ENCODE measurements around the gene CORO7. TPM values are rescaled to one million over a fixed set of nuclear protein-coding genes. Genes with fewer than 3 reads are reported as not detected.

CORO7 gene
- total and polyA plus RNA-seq, 9 of the 15 experiments (the other 6 are each of a cell fraction or from before 2014, with no cell fraction given) = 0.45 to 77.2 (median 18.7) TPM

- Histone ChIP-seq H3K9me3 (replicated peaks; ENCODE audit: control insufficient read depth, insufficient read depth, low read depth, low read length) (no peaks in the 10 kb centered on the region), H4K20me1 (replicated peaks; ENCODE audit: control insufficient read depth, insufficient read depth, low read length) (peaks cover 3% of the 10 kb centered on the region), H3K27ac (ENCODE audit: extremely low read depth, low read depth, low read length) (no peak overlapping the region), H3K4me2 (ENCODE audit: insufficient read depth, low read length) (no peak overlapping the region), H3K9ac (ENCODE audit: insufficient read depth in 1 of 2, low read depth in 2 of 2, low read length in 2 of 2) (peak overlapping the region in 1 of 2 experiments; percentile 90; a peak in 2 of 4 replicates), H3K9me1 (ENCODE audit: control insufficient read depth, insufficient read depth, low read length) (no peaks in the 10 kb centered on the region), H3K79me2 (ENCODE audit: control insufficient read depth, insufficient read depth, low read length) (peaks cover 19% of the 10 kb centered on the region), H3K4me1 (replicated peaks in 1 of 2; ENCODE audit: control insufficient read depth in 2 of 2, insufficient read depth in 2 of 2, low read length in 2 of 2) (peaks cover 3 to 73% of the 10 kb centered on the region in 2 experiments; a peak in 3 of 5 replicates), H3K4me3 (no peak overlapping the region), H3K27me3 (ENCODE audit: control insufficient read depth in 2 of 2, insufficient read depth in 2 of 2, low read length in 2 of 2) (no peaks in the 10 kb centered on the region), H3K36me3 (ENCODE audit: control insufficient read depth, insufficient read depth, low read length) (no peaks in the 10 kb centered on the region), H2AFZ (ENCODE audit: low read depth, low read length) (no peak overlapping the region)
- 50% methylated on average over 7 of the region's 12 CpGs for WGBS (ENCODE audit: insufficient coverage, low coverage, missing lambda C conversion rate)
- ATAC-seq = no peak
- intact Hi-C loops (cut with micrococcal nuclease) (no loop called here), in situ Hi-C loops (cut with MboI) (no loop called here)
- no peak for FAIRE-seq
- POLR2A ChIA-PET = interaction anchor here (0.5 to 1.0 kb wide), 4 partner anchors 10 to 323 kb away, joined by 3 to 4 read pairs (median 4); no protein-coding TSS in a partner anchor
- no peak for DNase-seq (ENCODE audit: extremely low read depth in 1 of 4, low spot score in 3 of 4)
- TF ChIP-seq ZNF589 (CRISPR knock-in tag; IDR thresholded peaks at IDR 0.05; ENCODE audit: low read depth) (no peak), ZBTB7A (IDR thresholded peaks at IDR 0.05; ENCODE audit: borderline replicate concordance, control insufficient read depth, low read depth, low read length) (peak; percentile 54; the same call in 1 of the 2 replicates), XRCC5 (IDR thresholded peaks at IDR 0.05; ENCODE audit: low read depth, low read length) (0 out of 2 replicates have a peak, but pooled peaks have one; percentile 18), ATF3 (IDR thresholded peaks at IDR 0.05) (peak; percentile 37), ATF3 (CRISPR knock-in tag; conservative IDR thresholded peaks at IDR 0.05) (no peak), CBFA2T3 (IDR thresholded peaks at IDR 0.05) (no peak), NR2C2 (CRISPR knock-in tag; IDR thresholded peaks at IDR 0.05) (peak; percentile 86), NR2C2 (tag; IDR thresholded peaks at IDR 0.05) (peak; percentile 77), POLR2G (IDR thresholded peaks at IDR 0.05; ENCODE audit: low read depth, low read length) (peak; percentile 21; the same call in 1 of the 2 replicates), NR2C1 (IDR thresholded peaks at IDR 0.05) (peak; percentile 89), NR2C1 (tag; IDR thresholded peaks at IDR 0.05) (peak; percentile 91), FIP1L1 (IDR thresholded peaks at IDR 0.05; ENCODE audit: low read depth, low read length, poor library complexity, severe bottlenecking) (peak; percentile 15)
- no TSS peak for BruUV-seq (replicated peaks)
- CTCF ChIA-PET (ENCODE audit: low intra/inter-chr PET ratio) = no interaction called here
Observed at GRCh38 chr16:4317532-4318450, 98.6 kb downstream of the CORO7 start.

All from K562 (cell line).